Measurements from ENCODE around the gene MRPL22.

DNA sequence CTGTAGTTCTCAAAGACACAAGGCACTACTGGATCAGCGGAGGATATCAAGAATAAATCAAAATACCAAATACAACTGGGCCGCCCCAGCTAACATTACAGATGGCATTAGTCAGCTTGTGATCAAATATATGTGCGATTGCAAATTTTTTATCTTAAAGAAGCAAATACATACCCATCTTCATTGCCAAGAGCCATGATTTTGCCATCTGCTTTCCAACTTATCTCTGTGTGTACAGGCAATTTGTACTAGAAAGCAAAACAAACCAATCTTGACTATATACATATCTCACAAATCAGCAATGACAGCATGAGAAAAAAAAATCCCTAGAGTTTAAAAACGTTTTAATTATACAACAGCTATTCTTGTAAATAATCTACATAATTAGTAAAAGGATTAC lies 23.1 kb upstream of the MRPL22 start:
- TF ChIP-seq, protein P1, sequence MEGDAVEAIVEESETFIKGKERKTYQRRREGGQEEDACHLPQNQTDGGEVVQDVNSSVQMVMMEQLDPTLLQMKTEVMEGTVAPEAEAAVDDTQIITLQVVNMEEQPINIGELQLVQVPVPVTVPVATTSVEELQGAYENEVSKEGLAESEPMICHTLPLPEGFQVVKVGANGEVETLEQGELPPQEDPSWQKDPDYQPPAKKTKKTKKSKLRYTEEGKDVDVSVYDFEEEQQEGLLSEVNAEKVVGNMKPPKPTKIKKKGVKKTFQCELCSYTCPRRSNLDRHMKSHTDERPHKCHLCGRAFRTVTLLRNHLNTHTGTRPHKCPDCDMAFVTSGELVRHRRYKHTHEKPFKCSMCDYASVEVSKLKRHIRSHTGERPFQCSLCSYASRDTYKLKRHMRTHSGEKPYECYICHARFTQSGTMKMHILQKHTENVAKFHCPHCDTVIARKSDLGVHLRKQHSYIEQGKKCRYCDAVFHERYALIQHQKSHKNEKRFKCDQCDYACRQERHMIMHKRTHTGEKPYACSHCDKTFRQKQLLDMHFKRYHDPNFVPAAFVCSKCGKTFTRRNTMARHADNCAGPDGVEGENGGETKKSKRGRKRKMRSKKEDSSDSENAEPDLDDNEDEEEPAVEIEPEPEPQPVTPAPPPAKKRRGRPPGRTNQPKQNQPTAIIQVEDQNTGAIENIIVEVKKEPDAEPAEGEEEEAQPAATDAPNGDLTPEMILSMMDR (IDR thresholded peaks at IDR 0.05): no peak
- TF ChIP-seq FOXJ3 (CRISPR knock-in tag; IDR thresholded peaks at IDR 0.05) (no peak), TEAD4 (IDR thresholded peaks at IDR 0.05; ENCODE audit: borderline replicate concordance, insufficient read depth) (no peak), EP300 (IDR thresholded peaks at IDR 0.05; ENCODE audit: borderline replicate concordance in 1 of 2, low read depth in 1 of 2, low read length in 1 of 2) (no peak)
